RWPE1 (cell line): ENCODE data around the gene TEK.

Experiments
- CTCF ChIA-PET: fragments of 350-600 bp; sonication (Branson Sonifier 250); formaldehyde crosslinking; extraction: SDS; loops from one replicate; lab custom pipeline; 2021; lab: Yijun Ruan, JAX
- POLR2A ChIA-PET: fragments of 400-600 bp; formaldehyde crosslinking; extraction: SDS; loops from one replicate; lab custom pipeline; 2020; ENCODE audit warnings: antibody characterized with exemption; ENCODE audit not compliant: low non-redundant PET; lab: Yijun Ruan, JAX
- DNase-seq: peaks from one replicate; pipeline ENCODE4 v3.0.0; 2012; ENCODE audit warnings: low spot score
- H3K27ac ChIP-seq: fragments of 450-650 bp; 2 replicates; pipeline ENCODE4 v1.5.1; 2017
- TF ChIP-seq, protein P1 (sequence below): fragments of 450-650 bp; conservative IDR thresholded peaks from 2 replicates; pipeline ENCODE4 v1.5.1; 2017; ENCODE audit warnings: low read depth, mild to moderate bottlenecking

TEK gene

GRCh38 chr9:27162045-27162444, 53.0 kb downstream of the TEK start:
- TF ChIP-seq, protein P1, sequence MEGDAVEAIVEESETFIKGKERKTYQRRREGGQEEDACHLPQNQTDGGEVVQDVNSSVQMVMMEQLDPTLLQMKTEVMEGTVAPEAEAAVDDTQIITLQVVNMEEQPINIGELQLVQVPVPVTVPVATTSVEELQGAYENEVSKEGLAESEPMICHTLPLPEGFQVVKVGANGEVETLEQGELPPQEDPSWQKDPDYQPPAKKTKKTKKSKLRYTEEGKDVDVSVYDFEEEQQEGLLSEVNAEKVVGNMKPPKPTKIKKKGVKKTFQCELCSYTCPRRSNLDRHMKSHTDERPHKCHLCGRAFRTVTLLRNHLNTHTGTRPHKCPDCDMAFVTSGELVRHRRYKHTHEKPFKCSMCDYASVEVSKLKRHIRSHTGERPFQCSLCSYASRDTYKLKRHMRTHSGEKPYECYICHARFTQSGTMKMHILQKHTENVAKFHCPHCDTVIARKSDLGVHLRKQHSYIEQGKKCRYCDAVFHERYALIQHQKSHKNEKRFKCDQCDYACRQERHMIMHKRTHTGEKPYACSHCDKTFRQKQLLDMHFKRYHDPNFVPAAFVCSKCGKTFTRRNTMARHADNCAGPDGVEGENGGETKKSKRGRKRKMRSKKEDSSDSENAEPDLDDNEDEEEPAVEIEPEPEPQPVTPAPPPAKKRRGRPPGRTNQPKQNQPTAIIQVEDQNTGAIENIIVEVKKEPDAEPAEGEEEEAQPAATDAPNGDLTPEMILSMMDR, result no peak
- ChIA-PET POLR2A (no interaction called here), CTCF (no interaction called here)
- H3K27ac ChIP-seq, result no peak overlapping the region
- DNase-seq, result no peak

- no peak overlapping the region for H3K27ac ChIP-seq
- CTCF ChIA-PET, result no interaction called here
- TF ChIP-seq, protein P1, result no peak
- no peak for DNase-seq
- POLR2A ChIA-PET, result no interaction called here
These were observed 56.0 kb downstream of the TEK start for GRCh38 chr9:27165068-27165467.

GRCh38 chr9:27165670-27166069, 56.6 kb downstream of the TEK start:
- POLR2A ChIA-PET, result no interaction called here
- CTCF ChIA-PET, result no interaction called here
- H3K27ac ChIP-seq, result no peak overlapping the region
- DNase-seq, result no peak
- TF ChIP-seq, protein P1, result no peak

- TF ChIP-seq, protein P1, result no peak
- ChIA-PET CTCF (no interaction called here), POLR2A (no interaction called here)
- H3K27ac ChIP-seq, result no peak overlapping the region
- no peak for DNase-seq
These were observed 59.5 kb downstream of the TEK start for GRCh38 chr9:27168496-27168895.

DNA sequence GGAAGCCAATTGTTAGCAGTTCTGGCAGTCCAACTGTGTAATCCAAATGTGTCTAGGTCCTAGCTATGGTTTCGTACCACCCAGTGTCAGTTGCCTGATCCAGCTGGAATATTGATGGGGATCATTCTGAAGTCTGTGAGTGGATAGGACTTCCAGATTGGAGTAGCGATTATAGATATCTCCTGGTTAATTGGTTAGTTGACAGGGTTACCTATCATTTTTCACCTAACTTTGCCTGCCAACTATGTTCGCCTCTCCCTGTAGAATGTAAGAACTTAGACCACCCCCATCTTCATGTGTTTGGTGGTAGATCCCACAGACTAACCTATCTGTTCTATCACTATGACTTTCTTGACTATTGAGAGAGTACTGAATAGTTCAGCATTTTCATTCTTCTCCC, 59.9 kb downstream of the TEK start:
- ChIA-PET POLR2A (no interaction called here), CTCF (no interaction called here)
- DNase-seq, result no peak
- TF ChIP-seq, protein P1, result no peak
- H3K27ac ChIP-seq, result no peak overlapping the region

- ChIA-PET CTCF (no interaction called here), POLR2A (no interaction called here)
- TF ChIP-seq, protein P1, result no peak
- no peak overlapping the region for H3K27ac ChIP-seq
- DNase-seq, result no peak
These were observed 67.9 kb downstream of the TEK start for GRCh38 chr9:27176971-27177370.
